Bone marrow (tissue), 2 donors: ENCODE data around the gene CSTA.
A peak's percentile ranks its signal among the peaks of the same experiment; 100 is the strongest.

Experiments used
- DNase-seq, 2 donors: peaks; one replicate each; lab custom pipeline; 2025; lab: John Stamatoyannopoulos, UW

Gene CSTA

GRCh38 chr3:122382888-122383666, 58.0 kb downstream of the CSTA start, which contains the start of gene MIX23:
TSS of gene MIX23 (minus strand) at chr3:122383231. CDS start at chr3:122383224, 7 bp downstream.
- DNase-seq, result peak; percentile 43 to 59

GRCh38 chr3:122383771-122384697, 59.0 kb downstream of the CSTA start, which contains the start of gene FAM162A:
TSS of gene FAM162A (plus strand) at chr3:122384182. CDS start at chr3:122384266, 84 bp downstream.
- DNase-seq, result peak; percentile 80 to 88

GRCh38 chr3:122387709-122388108, 62.7 kb downstream of the CSTA start:
- DNase-seq, result no peak

- DNase-seq, result no peak
These were observed 64.1 kb downstream of the CSTA start for GRCh38 chr3:122389197-122389596.

GRCh38 chr3:122389892-122390291, 64.8 kb downstream of the CSTA start:
- no peak for DNase-seq

GRCh38 chr3:122390665-122391064, 65.6 kb downstream of the CSTA start:
- DNase-seq, result no peak
